ENCODE results near the gene HSPG2.
A peak's percentile ranks its signal among the peaks of the same experiment; 100 is the strongest.
"Not testable (repeated sequence)": the region's sequence is repeated elsewhere in the genome, so short reads cannot be mapped to it uniquely, and the experiment has no call there.

Gene HSPG2

GRCh38 chr1:21821385-21822019 is 115.6 kb downstream of the HSPG2 start:
- DNase-seq, result no peak

- DNase-seq, result no peak
Observed at GRCh38 chr1:21820597-21821232, 116.4 kb downstream of the HSPG2 start.

GRCh38 chr1:21818656-21819055 is 118.5 kb downstream of the HSPG2 start:
- DNase-seq, result no peak

GRCh38 chr1:21816602-21817302 is 120.4 kb downstream of the HSPG2 start:
- no peak for DNase-seq

GRCh38 chr1:21815724-21816321 is 121.3 kb downstream of the HSPG2 start:
- no peak for DNase-seq

GRCh38 chr1:21814981-21815582 is 122.0 kb downstream of the HSPG2 start:
- no peak for DNase-seq

GRCh38 chr1:21814241-21814918 is 122.7 kb downstream of the HSPG2 start:
- no peak for DNase-seq

- DNase-seq, result no peak
Observed at GRCh38 chr1:21813542-21813941, 123.6 kb downstream of the HSPG2 start.

- DNase-seq, result no peak
Observed at GRCh38 chr1:21811875-21812305, 125.2 kb downstream of the HSPG2 start, which contains the start of gene LDLRAD2. LDLRAD2 (plus strand) TSS chr1:21812265; CDS start chr1:21812452, 187 bp downstream.

- DNase-seq, result no peak
Observed at GRCh38 chr1:21804536-21804935, 132.6 kb downstream of the HSPG2 start.

- no peak for DNase-seq
Observed at GRCh38 chr1:21801100-21801499, 136.0 kb downstream of the HSPG2 start.

- DNase-seq, result no peak
Observed at GRCh38 chr1:21799730-21800129, 137.4 kb downstream of the HSPG2 start.

- no peak for DNase-seq
Observed at GRCh38 chr1:21795075-21795474, 142.0 kb downstream of the HSPG2 start.

- no peak for DNase-seq
Observed at GRCh38 chr1:21794656-21795055, 142.5 kb downstream of the HSPG2 start.

- DNase-seq, result no peak
Observed at GRCh38 chr1:21793104-21793503, 144.0 kb downstream of the HSPG2 start.

- no peak for DNase-seq
Observed at GRCh38 chr1:21786640-21787039, 150.5 kb downstream of the HSPG2 start.

- not testable (repeated sequence) for DNase-seq
Observed at GRCh38 chr1:21785764-21786163, 151.3 kb downstream of the HSPG2 start.

- DNase-seq, result peak; percentile 80
Observed at GRCh38 chr1:21783679-21784603, 153.2 kb downstream of the HSPG2 start.

GRCh38 chr1:21782868-21783678 is 154.0 kb downstream of the HSPG2 start, which contains the start of gene USP48:
USP48 (minus strand) TSS chr1:21783149; CDS start chr1:21782957, 192 bp downstream.
- DNase-seq, result peak; percentile 84

GRCh38 chr1:21782349-21782867 is 154.7 kb downstream of the HSPG2 start:
- no peak for DNase-seq
